GM15510 (cell line): Measurements from ENCODE around the gene MAL.

Experiments used
- POLR2A ChIP-seq: IDR thresholded peaks from 3 replicates; pipeline ENCODE4 v1.6.1; 2011; ENCODE audit warnings: borderline replicate concordance; ENCODE audit not compliant: insufficient read length; ENCODE audit errors: extremely low read depth

MAL gene

GRCh38 chr2:95020275-95021022 is 5.1 kb upstream of the MAL start:
- no peak for TF ChIP-seq POLR2A

GRCh38 chr2:95021023-95021416 is 4.5 kb upstream of the MAL start:
- no peak for TF ChIP-seq POLR2A

GRCh38 chr2:95021847-95022246 is 3.7 kb upstream of the MAL start:
- TF ChIP-seq POLR2A, result no peak

GRCh38 chr2:95022309-95023221 is 2.9 kb upstream of the MAL start:
- no peak for TF ChIP-seq POLR2A

GRCh38 chr2:95023222-95023597 is 2.3 kb upstream of the MAL start:
- TF ChIP-seq POLR2A, result no peak

- TF ChIP-seq POLR2A, result no peak
Observed at GRCh38 chr2:95024371-95024770, 1.1 kb upstream of the MAL start.

GRCh38 chr2:95024960-95025405 is 525 bp upstream of the MAL start:
- TF ChIP-seq POLR2A, result no peak

- TF ChIP-seq POLR2A, result no peak
Observed at GRCh38 chr2:95026471-95027368, 1.2 kb downstream of the MAL start.

GRCh38 chr2:95027369-95027720 is 1.8 kb downstream of the MAL start:
- no peak for TF ChIP-seq POLR2A

GRCh38 chr2:95029898-95030341 is 4.4 kb downstream of the MAL start:
- TF ChIP-seq POLR2A, result no peak

- TF ChIP-seq POLR2A, result no peak
Observed at GRCh38 chr2:95030496-95030895, 5.0 kb downstream of the MAL start.

GRCh38 chr2:95031076-95031725 is 5.7 kb downstream of the MAL start:
- TF ChIP-seq POLR2A, result no peak

GRCh38 chr2:95031726-95032116 is 6.2 kb downstream of the MAL start:
- TF ChIP-seq POLR2A, result no peak

GRCh38 chr2:95032341-95032740 is 6.8 kb downstream of the MAL start:
- TF ChIP-seq POLR2A, result no peak
